Prostate gland (tissue), 2 donors: ENCODE results near the gene CHMP3. TPM values are rescaled to one million over a fixed set of nuclear protein-coding genes. Genes with fewer than 3 reads are reported as not detected.
"Not testable (repeated sequence)": the region's sequence is repeated elsewhere in the genome, so short reads cannot be mapped to it uniquely, and the experiment has no call there.

ENCODE experiments used
- DNase-seq: peaks from one replicate; pipeline ENCODE4 v3.0.0-alpha.2; 2019; ENCODE audit warnings: low spot score
- H3K27ac ChIP-seq, 2 donors: fragments of 200-600 bp; sonication (generic); 2 replicates each; pipeline ENCODE4 v1.5.1; 2017 to 2019
- H3K27me3 ChIP-seq: fragments of 200-600 bp; sonication (generic); replicated peaks from 2 replicates; pipeline ENCODE4 v1.5.1; 2019; ENCODE audit not compliant: insufficient read depth
- H3K36me3 ChIP-seq, 2 donors: fragments of 200-600 bp; sonication (generic); 1 replicate in 1 of 2; 2 replicates in 1 of 2; pipeline versions ENCODE4 v1.5.1 to v1.8.1; 2017 to 2019
- H3K4me1 ChIP-seq: fragments of 200-600 bp; sonication (generic); replicated peaks from 2 replicates; pipeline ENCODE4 v1.5.1; 2019
- H3K4me3 ChIP-seq, 2 donors: fragments of 200-600 bp; sonication (generic); 2 replicates each; pipeline ENCODE4 v1.5.1; 2017 to 2019
- H3K9me3 ChIP-seq: fragments of 200-600 bp; sonication (generic); 2 replicates; pipeline ENCODE4 v1.5.1; 2017
- CTCF ChIP-seq, 4 experiments: fragments of 200-600 bp in 2 of 4; fragments of 450-650 bp in 2 of 4; sonication (generic) in 2 of 4; IDR thresholded peaks; 1 replicate in 3 of 4; 2 replicates in 1 of 4; pipeline ENCODE4 v1.5.1; 2016 to 2019; ENCODE audit warnings: antibody characterized with exemption in 4 of 4, mild to moderate bottlenecking in 2 of 4, moderate library complexity in 2 of 4
- POLR2A ChIP-seq: fragments of 450-650 bp; IDR thresholded peaks from one replicate; pipeline ENCODE4 v1.6.1; 2016; ENCODE audit warnings: antibody characterized with exemption, mild to moderate bottlenecking
- POLR2AphosphoS5 ChIP-seq: sonication (generic); formaldehyde crosslinking; IDR thresholded peaks from one replicate; pipeline ENCODE4 v1.6.1; 2017; ENCODE audit warnings: antibody characterized with exemption
- WGBS: methylation state at CpG from one replicate; pipeline ENCODE4 v1.1.5; 2018; 5-methylcytosine and 5-hydroxymethylcytosine counted together
- intact Hi-C: fragments of 100-400 bp; cut with DNase I; formaldehyde crosslinking; loops from one replicate; pipeline ENCODE4 v1.14.2; 2022
- total RNA-seq, 2 donors: library from RNA; depleted of rRNA; stranded (reverse); fragments of >200 nt; gene quantifications; one replicate each; pipeline ENCODE4 v1.1.0, GENCODE V29; 2016

Gene CHMP3
- total RNA-seq, 2 donors from 2014 or later: 109 to 126 TPM

DNA sequence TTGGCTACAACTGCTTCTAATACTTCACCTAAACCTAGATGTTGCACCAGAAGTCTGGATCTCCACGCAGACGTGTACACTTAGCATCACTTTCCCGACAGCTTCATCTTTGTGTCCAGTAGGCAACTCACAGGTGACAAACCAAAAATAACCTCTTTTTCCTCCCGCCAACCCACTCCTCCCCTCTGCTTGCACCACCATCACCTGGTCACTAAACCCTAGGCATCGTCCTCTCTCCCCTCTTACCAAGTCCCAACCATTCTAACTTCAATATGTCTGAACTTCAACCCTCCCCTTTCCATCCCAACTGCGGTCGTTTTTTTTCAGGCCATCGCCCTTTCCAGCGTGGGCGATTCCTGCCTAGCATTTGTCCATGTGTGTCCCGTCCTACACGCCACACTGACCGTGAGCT is 413 bp upstream of the CHMP3 start:
- peak overlapping the region; percentile 98 to 100 for H3K27ac ChIP-seq
- intact Hi-C loops: loop anchor here (1.0 to 2.0 kb wide), 2 partner anchors 60 to 121 kb away; partner anchors contain the start of gene RNF103
- TF ChIP-seq POLR2A: no peak
- TF ChIP-seq POLR2AphosphoS5: no peak
- TF ChIP-seq CTCF (IDR thresholded peaks at IDR 0.05): no peak
- DNase-seq: no peak
- H3K4me1 ChIP-seq: no peaks in the 10 kb centered on the region
- H3K4me3 ChIP-seq: peak overlapping the region; percentile 68 to 83
- no peaks in the 10 kb centered on the region for H3K27me3 ChIP-seq
- no peaks in the 10 kb centered on the region for H3K36me3 ChIP-seq
- H3K9me3 ChIP-seq: no peaks in the 10 kb centered on the region
- 84% methylated on average over 13 of the region's 13 CpGs for WGBS

- no peaks in the 10 kb centered on the region for H3K4me1 ChIP-seq
- 1% methylated on average over 13 of the region's 16 CpGs for WGBS
- DNase-seq: no peak
- no peak for TF ChIP-seq POLR2A
- TF ChIP-seq POLR2AphosphoS5: no peak
- TF ChIP-seq CTCF (IDR thresholded peaks at IDR 0.05): no peak
- intact Hi-C loops: loop anchor here (2.0 kb wide), 1 partner anchor 120 kb away; no protein-coding TSS in a partner anchor
- peak overlapping the region; percentile 98 to 100 for H3K27ac ChIP-seq
- H3K9me3 ChIP-seq: no peaks in the 10 kb centered on the region
- no peaks in the 10 kb centered on the region for H3K27me3 ChIP-seq
- H3K4me3 ChIP-seq: peak overlapping the region; percentile 68 to 83
- H3K36me3 ChIP-seq: no peaks in the 10 kb centered on the region
These were observed 740 bp downstream of the CHMP3 start for GRCh38 chr2:86562485-86562921.

GRCh38 chr2:86557836-86558235 is 5.4 kb downstream of the CHMP3 start:
- TF ChIP-seq POLR2AphosphoS5: no peak
- no peak for TF ChIP-seq POLR2A

DNA sequence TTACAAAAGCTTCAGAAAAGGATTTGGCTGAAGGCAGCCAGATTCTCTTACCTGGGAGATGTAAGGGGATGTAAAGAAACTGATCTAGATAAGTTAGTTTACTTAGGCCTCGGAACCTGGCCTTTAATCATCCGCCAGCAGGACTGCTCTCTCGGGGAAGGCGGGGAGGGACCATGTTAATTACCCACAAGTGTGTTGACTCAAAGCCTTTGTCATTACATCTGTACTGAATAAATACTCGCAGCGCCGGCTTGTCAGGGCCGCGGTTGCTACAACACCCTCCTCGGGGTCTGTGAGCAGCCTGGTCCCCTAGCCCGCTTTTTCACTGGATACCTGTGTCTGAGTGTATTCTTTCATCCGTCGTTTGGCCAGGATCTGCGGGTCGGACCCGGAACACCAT is 6.7 kb downstream of the CHMP3 start:
- 52% methylated on average over 16 of the region's 16 CpGs for WGBS
- intact Hi-C loops: no loop called here
- no peak for DNase-seq

More at GRCh38 chr2:86557836-86558235, 5.4 kb downstream of the CHMP3 start:
- intact Hi-C loops: no loop called here
- Histone ChIP-seq H3K36me3 (no peaks in the 10 kb centered on the region), H3K9me3 (no peaks in the 10 kb centered on the region), H3K27ac (no peak overlapping the region), H3K4me3 (no peak overlapping the region), H3K27me3 (no peaks in the 10 kb centered on the region), H3K4me1 (no peaks in the 10 kb centered on the region)
- DNase-seq: no peak
- 91% methylated on average over 2 of the region's 2 CpGs for WGBS

DNA sequence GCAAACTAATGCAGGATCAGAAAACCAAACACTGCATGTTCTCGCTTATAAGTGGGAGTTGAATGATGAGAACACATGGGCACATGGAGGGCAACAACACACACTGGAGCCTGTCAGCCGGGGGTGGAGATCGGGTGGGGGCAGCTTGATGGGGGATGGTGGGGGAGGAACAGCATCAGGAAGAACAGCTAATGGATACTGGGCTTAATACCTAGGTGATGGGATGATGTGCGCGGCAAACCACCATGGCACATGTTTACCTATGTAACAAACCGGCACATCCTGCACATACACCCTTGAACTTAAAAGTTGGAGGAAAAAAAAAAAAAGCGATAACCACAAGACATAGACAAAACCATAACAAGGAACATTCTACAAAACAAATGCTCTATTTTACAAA is 10.4 kb downstream of the CHMP3 start:
- H3K36me3 ChIP-seq: no peaks in the 10 kb centered on the region
- no peaks in the 10 kb centered on the region for H3K9me3 ChIP-seq
- H3K27me3 ChIP-seq: no peaks in the 10 kb centered on the region
- no peak overlapping the region for H3K27ac ChIP-seq
- intact Hi-C loops: no loop called here
- no peak overlapping the region for H3K4me3 ChIP-seq
- WGBS: 97% methylated on average over 7 of the region's 7 CpGs
- no peak for TF ChIP-seq POLR2AphosphoS5
- TF ChIP-seq POLR2A: no peak
- no peak for TF ChIP-seq CTCF (IDR thresholded peaks at IDR 0.05)
- H3K4me1 ChIP-seq: no peaks in the 10 kb centered on the region
- DNase-seq: no peak

More for the DNA sequence above, 6.7 kb downstream of the CHMP3 start:
- H3K9me3 ChIP-seq: no peaks in the 10 kb centered on the region
- no peaks in the 10 kb centered on the region for H3K27me3 ChIP-seq
- no peaks in the 10 kb centered on the region for H3K36me3 ChIP-seq
- no peak overlapping the region for H3K27ac ChIP-seq
- H3K4me1 ChIP-seq: no peaks in the 10 kb centered on the region
- TF ChIP-seq POLR2AphosphoS5 (no peak), POLR2A (no peak), CTCF (IDR thresholded peaks at IDR 0.05) (no peak)
- H3K4me3 ChIP-seq: no peak overlapping the region

GRCh38 chr2:86549963-86550725 is 13.1 kb downstream of the CHMP3 start:
- H3K36me3 ChIP-seq, H3K9me3 ChIP-seq, intact Hi-C loops, H3K27ac ChIP-seq, H3K4me3 ChIP-seq, DNase-seq, H3K27me3 ChIP-seq, H3K4me1 ChIP-seq: not testable (repeated sequence)
- 98% methylated on average over 26 of the region's 26 CpGs for WGBS

DNA sequence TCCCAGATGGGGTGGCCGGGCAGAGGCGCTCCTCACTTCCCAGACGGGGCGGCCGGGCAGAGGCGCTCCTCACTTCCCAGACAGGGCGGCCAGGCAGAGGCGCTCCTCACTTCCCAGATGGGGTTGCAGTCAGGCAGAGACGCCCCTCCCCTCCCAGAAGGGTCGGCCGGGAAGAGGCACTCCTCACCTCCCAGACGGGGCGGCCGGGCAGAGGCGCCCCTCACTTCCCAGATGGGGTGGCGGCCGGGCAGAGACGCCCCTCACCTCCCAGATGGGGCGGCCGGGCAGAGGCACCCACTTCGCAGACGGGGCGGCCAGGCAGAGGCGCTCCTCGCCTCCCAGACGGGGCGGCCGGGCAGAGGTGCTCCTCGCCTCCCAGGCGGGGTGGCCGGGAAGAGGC is 13.8 kb downstream of the CHMP3 start:
- intact Hi-C loops, H3K4me3 ChIP-seq, H3K27ac ChIP-seq, H3K4me1 ChIP-seq, H3K36me3 ChIP-seq, DNase-seq, H3K9me3 ChIP-seq, H3K27me3 ChIP-seq: not testable (repeated sequence)
- WGBS: 98% methylated on average over 17 of the region's 31 CpGs

DNA sequence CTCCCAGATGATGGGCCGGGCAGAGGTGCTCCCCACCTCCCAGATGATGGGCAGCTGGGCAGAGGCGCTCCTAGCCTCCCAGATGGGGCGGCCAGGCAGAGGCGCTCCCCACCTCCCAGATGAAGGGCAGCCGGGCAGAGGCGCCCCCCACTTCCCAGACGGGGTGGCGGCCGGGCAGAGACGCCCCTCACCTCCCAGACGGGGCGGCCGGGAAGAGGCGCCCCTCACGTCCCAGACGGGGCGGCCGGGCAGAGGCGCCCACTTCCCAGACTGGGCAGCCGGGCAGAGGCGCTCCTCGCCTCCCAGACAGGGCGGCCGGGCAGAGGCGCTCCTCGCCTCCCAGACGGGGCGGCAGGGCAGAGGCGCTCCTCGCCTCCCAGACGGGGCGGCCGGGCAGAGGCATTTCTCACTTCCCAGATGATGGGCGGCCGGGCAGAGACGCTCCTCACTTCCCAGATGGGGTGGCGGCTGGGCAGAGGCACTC is 14.3 kb downstream of the CHMP3 start:
- H3K4me1 ChIP-seq, H3K4me3 ChIP-seq, intact Hi-C loops, H3K36me3 ChIP-seq, H3K27me3 ChIP-seq, DNase-seq, H3K27ac ChIP-seq, H3K9me3 ChIP-seq: not testable (repeated sequence)
- 88% methylated on average over 10 of the region's 37 CpGs for WGBS
